ENCODE results near the gene OR2M3.
"Not testable (repeated sequence)": the region's sequence is repeated elsewhere in the genome, so short reads cannot be mapped to it uniquely, and the experiment has no call there.

Gene OR2M3

GRCh38 chr1:248243204-248243603 is 46.1 kb downstream of the OR2M3 start:
- Histone ChIP-seq H3K4me1 (ENCODE audit: control insufficient read depth in 1 of 2, insufficient read depth in 1 of 2, low read depth in 1 of 2, low read length in 1 of 2) (peaks cover 0 to 6% of the 10 kb centered on the region in 2 experiments), H3K27me3 (no peaks in the 10 kb centered on the region), H3K4me3 (ENCODE audit: low read depth in 1 of 2, low read length in 1 of 2) (no peak overlapping the region), H3K27ac (no peak overlapping the region), H3K36me3 (no peaks in the 10 kb centered on the region), H3K9me3 (no peaks in the 10 kb centered on the region)
- no peak for TF ChIP-seq CTCF (IDR thresholded peaks at IDR 0.05)

- H3K36me3 ChIP-seq; H3K27ac ChIP-seq; H3K9me3 ChIP-seq; H3K27me3 ChIP-seq; H3K4me1 ChIP-seq (ENCODE audit: control insufficient read depth in 1 of 2, insufficient read depth in 1 of 2, low read depth in 1 of 2, low read length in 1 of 2); H3K4me3 ChIP-seq (ENCODE audit: low read depth in 1 of 2, low read length in 1 of 2): not testable (repeated sequence)
Measured at GRCh38 chr1:248259309-248259708, 62.2 kb downstream of the OR2M3 start.

All from neutrophil (primary cell).